HG03280 (cell line): ENCODE results near the gene PSMD5.

Experiments
- ATAC-seq: cut with Tn5 transposase; IDR thresholded peaks from one replicate; pipeline ENCODE4 v1.9.1; 2021; ENCODE audit warnings: mild to moderate bottlenecking, moderate library complexity; ENCODE audit not compliant: unreplicated experiment

The PSMD5 gene

GRCh38 chr9:120875643-120875953 is 32.9 kb upstream of the PSMD5 start:
- ATAC-seq: no peak

- ATAC-seq: no peak
Measured at GRCh38 chr9:120875195-120875565, 32.5 kb upstream of the PSMD5 start.

GRCh38 chr9:120874226-120875194 is 31.8 kb upstream of the PSMD5 start:
- ATAC-seq: no peak

GRCh38 chr9:120873512-120873911 is 30.8 kb upstream of the PSMD5 start:
- no peak for ATAC-seq

DNA sequence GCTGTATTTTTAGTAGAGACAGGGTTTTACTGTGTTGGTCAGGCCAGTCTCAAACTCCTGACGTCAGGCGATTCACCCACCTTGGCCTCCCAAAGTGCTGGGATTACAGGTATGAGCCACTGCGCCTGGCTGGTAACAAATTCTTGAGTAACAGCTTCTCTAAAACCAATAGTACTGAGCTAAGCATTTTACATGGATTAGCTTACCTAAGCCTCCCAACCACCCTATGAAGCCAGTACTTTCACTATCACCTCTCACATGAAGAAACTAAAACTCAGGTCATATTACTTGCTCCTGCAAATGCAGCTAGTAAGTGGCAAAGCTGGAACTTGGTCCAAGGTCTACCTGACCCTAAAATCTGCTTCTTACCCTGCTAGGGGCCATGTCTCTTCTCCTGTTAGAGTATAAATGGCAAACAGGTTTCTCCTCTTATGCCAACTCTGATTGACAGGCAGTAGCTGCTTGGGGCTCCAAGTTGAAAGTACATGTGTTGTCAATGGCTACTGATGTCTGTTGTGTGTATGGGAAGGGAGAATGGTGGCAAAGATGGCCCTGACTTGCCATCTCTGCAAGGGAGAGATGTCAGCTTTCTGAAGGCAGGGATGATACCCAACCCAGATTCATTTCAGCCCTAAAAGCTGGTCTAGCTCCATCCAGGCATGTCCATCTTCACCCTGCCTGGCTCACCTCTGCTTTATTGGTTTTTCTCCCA is 30.2 kb upstream of the PSMD5 start:
- no peak for ATAC-seq

DNA sequence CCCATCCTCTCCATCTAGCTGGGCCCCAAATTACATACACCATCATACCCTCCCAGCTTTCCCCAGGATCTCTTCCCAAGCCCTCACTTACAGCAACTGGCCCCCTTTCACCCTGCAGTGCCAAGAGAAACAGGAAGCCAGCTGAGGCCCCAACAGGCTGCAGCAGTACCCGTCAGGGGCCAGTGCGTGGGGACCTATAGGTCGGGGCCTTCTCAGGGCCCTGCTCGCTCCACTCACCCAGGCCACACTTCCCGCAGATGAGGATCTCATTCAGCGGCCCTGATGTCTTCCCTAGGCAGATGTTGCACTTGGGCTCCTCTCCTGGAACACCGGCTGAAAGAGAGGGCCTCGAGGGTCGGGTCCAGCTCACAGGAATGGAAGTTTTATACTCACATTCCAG is 27.5 kb upstream of the PSMD5 start:
- no peak for ATAC-seq

GRCh38 chr9:120869726-120870125 is 27.0 kb upstream of the PSMD5 start:
- ATAC-seq: no peak

- ATAC-seq: no peak
Measured at GRCh38 chr9:120869360-120869687, 26.6 kb upstream of the PSMD5 start.

DNA sequence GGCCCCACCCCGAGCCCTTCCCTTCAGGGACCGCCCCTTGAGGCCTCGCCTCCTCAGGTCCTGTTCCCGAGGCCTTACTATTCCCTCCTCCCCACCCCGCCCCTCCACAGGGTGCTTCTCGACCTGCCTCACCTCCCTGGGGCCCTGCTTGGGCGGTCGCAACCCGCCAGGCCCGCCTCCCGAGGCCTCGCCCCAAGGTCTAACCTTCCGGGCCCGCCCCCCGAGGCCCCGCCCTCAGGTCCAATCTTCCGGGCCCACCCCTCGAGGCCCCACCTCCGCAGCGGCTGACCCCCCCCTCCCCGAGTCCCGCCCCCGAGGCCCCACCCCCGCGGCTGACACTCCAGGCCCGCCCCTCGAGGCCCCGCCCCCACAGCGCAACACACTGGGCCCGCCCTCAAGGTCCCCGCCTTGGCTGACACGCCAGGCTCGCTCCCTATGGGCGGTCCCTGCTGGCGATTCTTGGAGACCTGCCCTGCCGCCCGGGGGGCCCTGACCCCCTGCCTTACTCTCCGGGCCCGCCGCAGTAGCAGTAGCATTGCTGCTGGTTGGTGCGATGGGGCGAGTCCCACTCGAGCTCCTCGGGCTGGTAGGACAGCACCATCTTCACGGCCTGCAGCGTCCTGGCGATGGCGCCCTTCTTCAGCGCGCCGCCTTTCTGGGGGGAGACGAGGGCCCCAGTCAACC is 26.1 kb upstream of the PSMD5 start:
- ATAC-seq: peak; percentile 87

DNA sequence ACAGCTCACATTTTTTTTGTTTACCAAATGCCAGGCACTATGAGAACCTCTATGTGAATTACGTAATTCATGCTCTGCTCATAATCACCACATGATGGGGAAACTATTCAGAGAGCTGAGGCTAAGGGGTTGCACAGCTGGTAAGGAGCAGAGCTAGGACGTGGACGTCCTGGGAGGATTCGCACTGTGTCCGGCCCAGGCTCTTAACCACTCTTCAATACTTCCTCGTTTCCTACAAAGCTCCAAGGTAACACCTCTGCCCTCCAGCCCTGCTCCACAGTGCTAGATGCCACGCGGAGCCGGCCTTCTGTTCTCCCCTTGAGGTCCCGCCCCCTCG is 25.6 kb upstream of the PSMD5 start:
- ATAC-seq: no peak

DNA sequence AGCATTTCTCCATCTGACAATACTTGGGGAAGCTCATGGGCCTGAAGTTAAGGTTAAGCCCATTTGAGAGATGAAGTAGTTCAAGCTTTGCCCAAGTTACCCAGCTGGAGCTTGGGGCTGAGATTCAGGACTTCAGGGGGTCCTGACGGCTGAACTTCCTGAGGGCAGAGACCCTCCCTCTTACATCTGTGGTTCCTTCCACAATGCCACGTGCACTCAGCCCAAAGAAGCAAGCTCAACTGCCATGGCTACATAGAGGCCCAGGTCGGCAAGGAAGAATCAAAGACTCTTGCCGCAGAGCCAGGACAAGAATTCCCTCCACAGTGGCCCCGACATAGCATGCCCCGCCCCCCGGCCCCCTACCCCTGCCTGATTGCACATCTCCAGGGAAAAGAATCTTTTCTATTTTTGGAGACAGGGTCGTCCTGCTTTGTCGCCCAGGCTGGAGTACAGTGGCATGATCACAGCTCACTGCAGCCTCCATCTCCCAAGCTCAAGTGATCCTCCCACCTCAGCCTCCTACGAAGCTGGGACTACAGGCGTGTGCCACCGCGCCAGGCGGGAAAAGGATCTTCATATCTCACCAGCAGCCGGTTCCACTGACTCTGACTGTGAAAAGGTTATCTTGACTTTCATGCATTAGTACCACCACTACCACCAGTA is 25.1 kb upstream of the PSMD5 start:
- ATAC-seq: no peak

- ATAC-seq: no peak
Measured at GRCh38 chr9:120866651-120867050, 23.9 kb upstream of the PSMD5 start.

GRCh38 chr9:120865809-120866208 is 23.1 kb upstream of the PSMD5 start:
- no peak for ATAC-seq

- no peak for ATAC-seq
Measured at GRCh38 chr9:120865176-120865575, 22.5 kb upstream of the PSMD5 start.

GRCh38 chr9:120864719-120865118 is 22.0 kb upstream of the PSMD5 start:
- ATAC-seq: no peak

DNA sequence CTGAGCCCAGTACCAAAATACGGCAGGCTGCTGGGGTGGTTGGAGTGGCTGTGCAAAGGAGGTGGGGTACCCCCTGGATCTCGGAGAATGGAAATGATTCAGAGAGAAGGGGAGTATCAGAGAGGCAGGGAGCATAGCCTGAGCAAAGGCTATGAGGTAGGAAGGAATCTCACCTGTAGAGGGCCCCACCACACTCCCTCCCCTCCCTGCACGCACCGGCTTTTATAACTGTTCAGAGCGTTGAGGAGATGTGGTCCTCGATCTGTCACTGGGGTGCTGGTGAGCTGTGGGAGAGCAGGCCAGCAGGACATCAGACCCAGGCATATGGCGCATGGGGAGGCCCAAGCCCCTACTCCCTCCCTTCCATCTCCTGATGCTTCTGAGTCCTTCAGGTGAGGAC is 21.1 kb upstream of the PSMD5 start:
- ATAC-seq: no peak

- ATAC-seq: no peak
Measured at GRCh38 chr9:120862452-120862851, 19.7 kb upstream of the PSMD5 start.

GRCh38 chr9:120861935-120862334 is 19.2 kb upstream of the PSMD5 start:
- no peak for ATAC-seq

DNA sequence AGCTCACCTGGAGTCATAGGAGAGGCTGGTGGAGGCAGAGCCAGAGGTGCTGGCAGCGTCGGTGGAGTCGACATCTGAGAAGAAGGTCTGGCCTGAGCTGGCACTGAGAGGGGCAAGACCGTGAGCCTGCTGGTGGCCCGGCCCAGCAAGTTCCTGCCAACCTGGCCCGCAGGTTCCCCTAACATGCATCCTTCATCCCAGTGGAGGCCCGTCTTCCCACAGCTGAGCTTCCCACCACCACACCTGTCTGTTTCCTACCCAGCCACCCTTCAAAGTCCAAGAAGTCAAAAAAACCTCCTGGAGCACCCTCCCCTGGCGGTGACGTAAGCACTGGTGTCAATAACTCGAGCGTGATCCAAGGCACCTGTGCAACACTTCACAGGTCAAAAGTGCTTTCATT is 17.4 kb upstream of the PSMD5 start:
- ATAC-seq: no peak

GRCh38 chr9:120859361-120859760 is 16.6 kb upstream of the PSMD5 start:
- ATAC-seq: no peak

DNA sequence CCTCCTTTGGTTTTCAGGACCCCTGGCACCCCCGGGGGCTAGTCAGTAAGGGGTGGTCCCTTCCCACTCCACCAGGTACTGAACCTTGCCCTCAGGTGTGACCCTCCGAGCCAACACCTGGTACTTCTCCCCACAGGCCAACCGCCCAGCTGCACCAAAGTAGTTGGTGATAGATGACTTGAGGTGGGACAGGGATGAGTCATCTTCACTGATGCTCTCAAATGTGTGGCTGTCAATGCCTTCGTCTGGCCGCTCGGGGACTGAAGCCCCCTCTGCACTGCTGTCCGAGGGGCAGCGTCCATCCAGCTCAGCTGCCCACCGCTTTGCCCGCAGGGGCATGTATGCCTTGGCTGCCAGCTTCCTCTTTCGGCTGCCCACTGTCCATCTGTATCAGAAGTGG is 15.2 kb upstream of the PSMD5 start:
- no peak for ATAC-seq

GRCh38 chr9:120857481-120857880 is 14.8 kb upstream of the PSMD5 start:
- no peak for ATAC-seq
